SK-N-MC (cell line): ENCODE data around the gene NR1D1.

ENCODE experiments used
- EZH2 ChIP-seq: fragments of 200-600 bp; sonication (generic); IDR thresholded peaks from one replicate; pipeline ENCODE4 v1.6.1; 2017; ENCODE audit warnings: antibody characterized with exemption
- POLR2AphosphoS5 ChIP-seq: IDR thresholded peaks from 2 replicates; pipeline ENCODE4 v1.6.1; 2012; ENCODE audit warnings: mild to moderate bottlenecking, low read depth, low read length, borderline replicate concordance

- TF ChIP-seq POLR2AphosphoS5 (no peak), EZH2 (no peak)
Observed at GRCh38 chr17:40148527-40148926, 48.1 kb upstream of the NR1D1 start.
